Ovary (tissue), 3 donors: ENCODE measurements around the gene MDFI.

ENCODE experiments used
- EP300 ChIP-seq: sonication (generic); formaldehyde crosslinking; IDR thresholded peaks from one replicate; pipeline ENCODE4 v1.6.1; 2017; ENCODE audit warnings: antibody characterized with exemption
- POLR2A ChIP-seq: fragments of 450-650 bp; IDR thresholded peaks from one replicate; pipeline ENCODE4 v1.6.1; 2017; ENCODE audit warnings: antibody characterized with exemption, mild to moderate bottlenecking, moderate library complexity
- TF ChIP-seq, protein P1 (sequence below), 3 donors: fragments of 450-650 bp in 2 of 3; fragments of 200-600 bp in 1 of 3; IDR thresholded peaks; one replicate each; pipeline versions ENCODE4 v1.5.1 to v1.8.0; 2016 to 2022; ENCODE audit warnings: antibody characterized with exemption in 3 of 3, mild to moderate bottlenecking in 1 of 3
- donor health status: DM: no; HTN: no; CAD: no.

DNA sequence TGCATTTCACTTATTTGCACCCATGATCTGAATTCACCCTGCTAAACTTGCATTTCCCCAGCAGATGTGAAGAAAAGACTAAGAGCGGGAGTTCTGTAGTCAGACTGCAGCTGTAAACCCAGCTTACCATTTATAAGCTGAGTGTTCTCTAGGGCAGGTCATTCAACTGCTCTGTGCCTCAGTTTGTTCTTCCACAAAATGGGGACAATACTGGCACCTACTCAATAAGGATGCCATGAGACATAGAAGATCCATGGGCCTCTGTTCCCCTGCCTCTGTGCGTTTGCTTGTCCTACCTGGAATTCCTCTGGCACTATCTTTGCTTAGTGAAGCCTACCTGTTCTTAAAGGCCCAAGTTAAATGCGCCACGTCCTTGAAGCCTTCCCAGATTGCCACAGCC is 12.2 kb upstream of the MDFI start:
- TF ChIP-seq, protein P1, sequence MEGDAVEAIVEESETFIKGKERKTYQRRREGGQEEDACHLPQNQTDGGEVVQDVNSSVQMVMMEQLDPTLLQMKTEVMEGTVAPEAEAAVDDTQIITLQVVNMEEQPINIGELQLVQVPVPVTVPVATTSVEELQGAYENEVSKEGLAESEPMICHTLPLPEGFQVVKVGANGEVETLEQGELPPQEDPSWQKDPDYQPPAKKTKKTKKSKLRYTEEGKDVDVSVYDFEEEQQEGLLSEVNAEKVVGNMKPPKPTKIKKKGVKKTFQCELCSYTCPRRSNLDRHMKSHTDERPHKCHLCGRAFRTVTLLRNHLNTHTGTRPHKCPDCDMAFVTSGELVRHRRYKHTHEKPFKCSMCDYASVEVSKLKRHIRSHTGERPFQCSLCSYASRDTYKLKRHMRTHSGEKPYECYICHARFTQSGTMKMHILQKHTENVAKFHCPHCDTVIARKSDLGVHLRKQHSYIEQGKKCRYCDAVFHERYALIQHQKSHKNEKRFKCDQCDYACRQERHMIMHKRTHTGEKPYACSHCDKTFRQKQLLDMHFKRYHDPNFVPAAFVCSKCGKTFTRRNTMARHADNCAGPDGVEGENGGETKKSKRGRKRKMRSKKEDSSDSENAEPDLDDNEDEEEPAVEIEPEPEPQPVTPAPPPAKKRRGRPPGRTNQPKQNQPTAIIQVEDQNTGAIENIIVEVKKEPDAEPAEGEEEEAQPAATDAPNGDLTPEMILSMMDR (IDR thresholded peaks at IDR 0.05): no peak
- no peak for TF ChIP-seq POLR2A
- TF ChIP-seq EP300: no peak
